PC-9 (cell line): ENCODE measurements around the gene GMCL2. TPM values are rescaled to one million over a fixed set of nuclear protein-coding genes. Genes with fewer than 3 reads are reported as not detected.

ENCODE experiments used
- BruUV-seq: library from RNA; stranded (reverse); fragments of 400-500 nt; replicated peaks from 2 replicates; lab custom pipeline; 2021; lab: Mats Ljungman, UMichigan
- CTCF ChIA-PET: fragments of 300-600 bp; sonication (Branson Sonifier 250); formaldehyde crosslinking; loops from one replicate; lab custom pipeline; 2022; ENCODE audit warnings: antibody characterized with exemption; lab: Charles Lee
- POLR2A ChIA-PET: fragments of 300-600 bp; sonication (Branson Sonifier 250); formaldehyde crosslinking; loops from one replicate; lab custom pipeline; 2022; ENCODE audit warnings: antibody characterized with exemption; ENCODE audit not compliant: unreplicated experiment; lab: Charles Lee
- DNase-seq, 2 experiments: peaks; one replicate each; pipeline versions ENCODE4 v3.0.0 to v3.0.0-alpha.2; 2015 to 2022; ENCODE audit warnings: mixed read lengths in 1 of 2
- H2AFZ ChIP-seq: fragments of 200-600 bp; sonication (generic); 2 replicates; pipeline ENCODE4 v1.8.1; 2017; ENCODE audit warnings: antibody characterized with exemption
- H3F3A ChIP-seq: fragments of 200-600 bp; sonication (generic); 2 replicates; pipeline ENCODE4 v1.8.1; 2017; ENCODE audit warnings: antibody characterized with exemption, mild to moderate bottlenecking, low read depth; ENCODE audit not compliant: insufficient read depth
- H3K27ac ChIP-seq: fragments of 200-600 bp; sonication (generic); 2 replicates; pipeline ENCODE4 v1.6.1; 2016; ENCODE audit warnings: mixed run types
- H3K27me3 ChIP-seq: fragments of 200-600 bp; sonication (generic); 2 replicates; pipeline ENCODE4 v1.6.1; 2016; ENCODE audit warnings: low read depth, mixed run types; ENCODE audit not compliant: insufficient read depth
- H3K36me3 ChIP-seq: fragments of 200-600 bp; sonication (generic); 2 replicates; pipeline ENCODE4 v1.6.1; 2016; ENCODE audit warnings: low read depth, mixed run types
- H3K4me1 ChIP-seq: fragments of 200-600 bp; sonication (generic); replicated peaks from 2 replicates; pipeline ENCODE4 v1.6.1; 2016; ENCODE audit warnings: mixed run types; ENCODE audit not compliant: insufficient read depth
- H3K4me2 ChIP-seq: fragments of 200-600 bp; sonication (generic); 2 replicates; pipeline ENCODE4 v1.6.1; 2017; ENCODE audit warnings: mixed run types
- H3K4me3 ChIP-seq: fragments of 200-600 bp; sonication (generic); 2 replicates; pipeline ENCODE4 v1.6.1; 2016; ENCODE audit warnings: mixed run types
- H3K79me2 ChIP-seq: fragments of 200-600 bp; sonication (generic); 2 replicates; pipeline ENCODE4 v1.6.1; 2017; ENCODE audit warnings: low read depth, mixed run types
- H3K9me2 ChIP-seq: fragments of 200-600 bp; sonication (generic); 2 replicates; pipeline ENCODE4 v1.8.1; 2017; ENCODE audit warnings: mild to moderate bottlenecking; ENCODE audit not compliant: insufficient read depth
- H3K9me3 ChIP-seq: fragments of 200-600 bp; sonication (generic); 2 replicates; pipeline ENCODE4 v1.8.1; 2016; ENCODE audit warnings: low read depth; ENCODE audit not compliant: insufficient read depth
- H4K20me1 ChIP-seq: fragments of 200-600 bp; sonication (generic); 2 replicates; pipeline ENCODE4 v1.8.1; 2017; ENCODE audit not compliant: insufficient read depth
- EZH2 ChIP-seq: fragments of 200-600 bp; sonication (generic); IDR thresholded peaks from 2 replicates; pipeline ENCODE4 v1.8.0; 2017; ENCODE audit warnings: antibody characterized with exemption, low read depth
- intact Hi-C: fragments of 100-400 bp; cut with micrococcal nuclease; formaldehyde crosslinking; loops from one replicate; pipeline ENCODE4 v1.10.0; 2022; ENCODE audit not compliant: unreplicated experiment
- total RNA-seq: library from RNA; stranded (reverse); gene quantifications from 2 replicates; pipeline ENCODE4 v1.2.3, GENCODE V29; 2021
- TF ChIP-seq, protein P1 (sequence below): fragments of 200-600 bp; sonication (generic); conservative IDR thresholded peaks from 2 replicates; pipeline ENCODE4 v1.6.1; 2017; ENCODE audit warnings: mixed run types, antibody characterized with exemption, mild to moderate bottlenecking, moderate library complexity

Gene GMCL2
- total RNA-seq, 1 experiment from 2014 or later: not detected

DNA sequence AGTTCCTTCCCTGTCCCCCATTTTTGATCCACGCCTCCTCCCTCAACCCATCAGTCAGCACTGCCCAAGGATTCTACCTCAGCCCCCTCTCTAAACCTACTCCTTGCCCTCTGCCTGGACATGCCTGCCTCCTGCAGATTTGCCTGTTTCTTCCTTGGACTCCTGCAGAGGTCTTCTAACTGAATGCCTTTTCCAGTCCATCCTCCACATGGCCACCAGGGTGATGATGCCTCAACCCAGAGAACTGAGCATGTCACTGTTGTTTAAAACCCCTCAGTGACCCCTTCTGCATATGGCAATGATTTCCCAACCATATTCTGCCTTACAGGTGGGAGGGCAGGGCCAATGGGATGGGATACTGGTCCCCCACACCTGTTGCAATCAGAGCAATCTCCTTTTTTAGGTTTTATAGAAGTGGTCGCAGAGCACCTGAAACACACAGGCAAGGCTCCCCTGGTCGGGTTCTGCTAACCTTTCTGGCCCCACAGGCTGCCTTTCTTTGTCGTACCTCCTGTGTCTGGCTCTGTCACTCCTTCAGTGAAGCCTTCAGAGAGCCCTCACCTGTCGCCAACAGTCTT is 36.1 kb upstream of the GMCL2 start:
- Histone ChIP-seq H3K9me3 (no peaks in the 10 kb centered on the region), H3K79me2 (no peaks in the 10 kb centered on the region; the same call in 1 of the 2 replicates), H3K4me3 (no peak overlapping the region), H2AFZ (no peak overlapping the region), H3K27ac (no peak overlapping the region), H3K36me3 (peaks cover 9% of the 10 kb centered on the region), H4K20me1 (peaks cover 30% of the 10 kb centered on the region), H3F3A (peaks cover 31% of the 10 kb centered on the region; the same call in 1 of the 2 replicates), H3K4me2 (no peak overlapping the region), H3K9me2 (no peaks in the 10 kb centered on the region), H3K4me1 (no peaks in the 10 kb centered on the region), H3K27me3 (no peaks in the 10 kb centered on the region)
- intact Hi-C loops: no loop called here
- TF ChIP-seq EZH2: no peak
- TF ChIP-seq, protein P1, sequence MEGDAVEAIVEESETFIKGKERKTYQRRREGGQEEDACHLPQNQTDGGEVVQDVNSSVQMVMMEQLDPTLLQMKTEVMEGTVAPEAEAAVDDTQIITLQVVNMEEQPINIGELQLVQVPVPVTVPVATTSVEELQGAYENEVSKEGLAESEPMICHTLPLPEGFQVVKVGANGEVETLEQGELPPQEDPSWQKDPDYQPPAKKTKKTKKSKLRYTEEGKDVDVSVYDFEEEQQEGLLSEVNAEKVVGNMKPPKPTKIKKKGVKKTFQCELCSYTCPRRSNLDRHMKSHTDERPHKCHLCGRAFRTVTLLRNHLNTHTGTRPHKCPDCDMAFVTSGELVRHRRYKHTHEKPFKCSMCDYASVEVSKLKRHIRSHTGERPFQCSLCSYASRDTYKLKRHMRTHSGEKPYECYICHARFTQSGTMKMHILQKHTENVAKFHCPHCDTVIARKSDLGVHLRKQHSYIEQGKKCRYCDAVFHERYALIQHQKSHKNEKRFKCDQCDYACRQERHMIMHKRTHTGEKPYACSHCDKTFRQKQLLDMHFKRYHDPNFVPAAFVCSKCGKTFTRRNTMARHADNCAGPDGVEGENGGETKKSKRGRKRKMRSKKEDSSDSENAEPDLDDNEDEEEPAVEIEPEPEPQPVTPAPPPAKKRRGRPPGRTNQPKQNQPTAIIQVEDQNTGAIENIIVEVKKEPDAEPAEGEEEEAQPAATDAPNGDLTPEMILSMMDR: no peak
- ChIA-PET POLR2A (no interaction called here), CTCF (no interaction called here)
- DNase-seq: no peak
- BruUV-seq: no TSS peak

DNA sequence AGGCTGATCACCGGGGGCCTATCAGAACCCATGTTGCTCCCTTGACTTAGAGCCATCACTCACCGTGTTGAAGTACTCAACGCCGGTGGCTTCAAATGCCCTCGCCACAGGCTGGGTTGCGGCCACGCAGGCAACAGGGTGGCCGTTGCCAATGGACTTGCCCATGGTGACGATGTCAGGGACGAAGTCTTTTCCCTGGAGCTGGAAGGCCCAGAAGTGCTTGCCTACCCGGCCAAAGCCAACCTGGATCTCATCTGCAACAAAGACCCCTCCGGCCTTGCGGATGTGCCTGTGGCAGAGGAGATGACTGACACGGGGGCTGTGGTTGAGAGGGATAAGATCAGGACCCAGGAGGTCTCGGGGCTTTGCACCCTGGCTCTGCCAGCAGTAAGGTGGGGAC is 35.1 kb upstream of the GMCL2 start:
- ChIA-PET POLR2A (interaction anchor here (0.7 kb wide), 1 partner anchor 1575 kb away, joined by 3 read pairs; no protein-coding TSS in a partner anchor), CTCF (no interaction called here)
- Histone ChIP-seq H2AFZ (no peak overlapping the region), H3K27ac (no peak overlapping the region), H3K79me2 (no peaks in the 10 kb centered on the region), H3F3A (peaks cover 33% of the 10 kb centered on the region; the same call in 1 of the 2 replicates), H3K4me3 (no peak overlapping the region), H3K4me2 (no peak overlapping the region), H3K27me3 (no peaks in the 10 kb centered on the region), H3K36me3 (peaks cover 5% of the 10 kb centered on the region), H3K4me1 (no peaks in the 10 kb centered on the region), H3K9me2 (no peaks in the 10 kb centered on the region), H3K9me3 (no peaks in the 10 kb centered on the region), H4K20me1 (peaks cover 21% of the 10 kb centered on the region)
- TF ChIP-seq EZH2: no peak
- TF ChIP-seq, protein P1: no peak
- no peak for DNase-seq
- intact Hi-C loops: no loop called here
- BruUV-seq: no TSS peak

DNA sequence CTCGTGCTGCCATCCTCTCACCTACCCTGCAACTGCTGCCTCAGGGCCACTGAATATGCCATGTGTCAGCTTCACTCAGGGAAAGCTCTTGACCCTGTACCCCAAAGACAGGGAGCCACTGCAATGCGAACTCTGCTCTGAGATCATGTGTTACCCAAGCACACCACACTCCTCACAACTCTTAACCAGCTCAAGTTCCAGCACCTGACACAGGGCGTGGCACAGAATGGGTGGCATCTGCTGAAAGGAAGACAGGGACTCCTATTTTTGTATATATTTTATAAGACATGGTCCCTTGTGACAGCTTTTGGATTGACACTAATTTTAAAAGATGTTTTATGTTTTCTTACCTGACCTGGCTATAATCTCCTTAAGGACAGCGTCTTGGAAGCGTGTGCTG is 34.7 kb upstream of the GMCL2 start:
- no peaks in the 10 kb centered on the region for H3K4me1 ChIP-seq
- H2AFZ ChIP-seq: no peak overlapping the region
- H3K79me2 ChIP-seq: no peaks in the 10 kb centered on the region
- BruUV-seq: no TSS peak
- peaks cover 5% of the 10 kb centered on the region for H3K36me3 ChIP-seq
- no peak overlapping the region for H3K27ac ChIP-seq
- no peak for TF ChIP-seq EZH2
- POLR2A ChIA-PET: interaction anchor here (0.7 kb wide), 1 partner anchor 1576 kb away, joined by 3 read pairs; no protein-coding TSS in a partner anchor
- H3K27me3 ChIP-seq: no peaks in the 10 kb centered on the region
- CTCF ChIA-PET: no interaction called here
- intact Hi-C loops: no loop called here
- peaks cover 18% of the 10 kb centered on the region for H4K20me1 ChIP-seq
- H3K4me2 ChIP-seq: no peak overlapping the region
- no peak for DNase-seq
- no peak overlapping the region for H3K4me3 ChIP-seq
- no peaks in the 10 kb centered on the region for H3K9me3 ChIP-seq
- H3K9me2 ChIP-seq: no peaks in the 10 kb centered on the region
- H3F3A ChIP-seq: peaks cover 33% of the 10 kb centered on the region; the same call in 1 of the 2 replicates

DNA sequence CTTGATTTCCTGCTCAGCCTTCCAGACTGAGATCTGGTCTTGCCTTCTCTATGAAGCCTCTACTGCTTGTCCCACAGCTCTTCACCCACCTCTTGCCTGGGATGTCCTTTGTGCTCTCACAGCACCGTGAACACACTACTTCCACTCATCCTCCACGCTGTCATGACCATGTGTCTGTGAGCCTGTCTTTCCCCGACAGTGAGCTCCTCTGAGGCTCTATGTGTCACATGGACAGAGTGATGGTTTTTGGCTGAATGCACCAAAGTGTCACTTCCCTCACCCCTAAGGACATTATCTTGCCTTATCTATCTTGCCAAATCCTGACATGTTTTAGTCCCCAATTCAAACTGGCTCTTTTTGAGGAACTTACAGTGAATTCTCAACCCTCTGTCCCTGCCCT is 34.1 kb upstream of the GMCL2 start:
- Histone ChIP-seq H3K4me1 (no peaks in the 10 kb centered on the region), H3K4me2 (no peak overlapping the region), H3F3A (peaks cover 38% of the 10 kb centered on the region), H3K36me3 (peaks cover 5% of the 10 kb centered on the region), H2AFZ (no peak overlapping the region), H3K9me3 (no peaks in the 10 kb centered on the region), H3K79me2 (no peaks in the 10 kb centered on the region), H3K9me2 (no peaks in the 10 kb centered on the region), H3K27ac (no peak overlapping the region), H3K4me3 (no peak overlapping the region), H3K27me3 (no peaks in the 10 kb centered on the region), H4K20me1 (peaks cover 18% of the 10 kb centered on the region)
- BruUV-seq: no TSS peak
- ChIA-PET CTCF (no interaction called here), POLR2A (no interaction called here)
- DNase-seq: no peak
- TF ChIP-seq, protein P1: no peak
- TF ChIP-seq EZH2: no peak
- intact Hi-C loops: no loop called here
